Neuronal stem cell (in vitro differentiated cells): ENCODE results near the gene RPS6KC1.
"Not testable (repeated sequence)": the region's sequence is repeated elsewhere in the genome, so short reads cannot be mapped to it uniquely, and the experiment has no call there.

Source experiments
- DNase-seq: peaks from one replicate; pipeline ENCODE4 v3.0.0-alpha.2; 2013; ENCODE audit warnings: low spot score
- H2AFZ ChIP-seq: one replicate; pipeline ENCODE4 v1.6.1; 2013; ENCODE audit warnings: mild to moderate bottlenecking, low read length, inconsistent platforms
- H2AK5ac ChIP-seq: 2 replicates; pipeline ENCODE4 v1.6.1; 2013; ENCODE audit warnings: low read depth, mild to moderate bottlenecking, inconsistent platforms, low read length, moderate library complexity, mixed read lengths
- H2BK120ac ChIP-seq: 2 replicates; pipeline ENCODE4 v1.6.1; 2013; ENCODE audit warnings: low read depth, mild to moderate bottlenecking, inconsistent platforms, low read length, moderate library complexity, mixed read lengths
- H2BK12ac ChIP-seq: one replicate; pipeline ENCODE4 v1.6.1; 2013; ENCODE audit warnings: low read length, inconsistent platforms
- H2BK15ac ChIP-seq: 2 replicates; pipeline ENCODE4 v1.6.1; 2013; ENCODE audit warnings: mild to moderate bottlenecking, low read length, inconsistent platforms, mixed read lengths
- H2BK5ac ChIP-seq: one replicate; pipeline ENCODE4 v1.6.1; 2013; ENCODE audit warnings: inconsistent platforms, mild to moderate bottlenecking, low read length, moderate library complexity
- H3K14ac ChIP-seq: one replicate; pipeline ENCODE4 v1.6.1; 2013; ENCODE audit warnings: low read length, inconsistent platforms
- H3K18ac ChIP-seq: 2 replicates; pipeline ENCODE4 v1.6.1; 2013; ENCODE audit warnings: low read length, inconsistent platforms
- H3K23ac ChIP-seq: 2 replicates; pipeline ENCODE4 v1.6.1; 2013; ENCODE audit warnings: low read depth, mild to moderate bottlenecking, mixed read lengths, low read length, inconsistent platforms; ENCODE audit not compliant: poor library complexity
- H3K27ac ChIP-seq: replicated peaks from 3 replicates; pipeline ENCODE4 v1.5.1; 2013; ENCODE audit warnings: low read length, inconsistent platforms
- H3K27me3 ChIP-seq, 3 experiments: 2 replicates each; pipeline ENCODE4 v1.6.1; 2013; ENCODE audit warnings: low read length in 3 of 3, mild to moderate bottlenecking in 2 of 3, inconsistent platforms in 1 of 3, low read depth in 1 of 3, mixed read lengths in 1 of 3, moderate library complexity in 1 of 3; ENCODE audit not compliant: control insufficient read depth in 3 of 3, insufficient read depth in 3 of 3
- H3K36me3 ChIP-seq, 2 donors: replicated peaks in 1 of 2; 2 replicates each; pipeline ENCODE4 v1.6.1; 2013; ENCODE audit warnings: low read length in 2 of 2; ENCODE audit not compliant: control insufficient read depth in 2 of 2, insufficient read depth in 2 of 2
- H3K4ac ChIP-seq: 2 replicates; pipeline ENCODE4 v1.6.1; 2013; ENCODE audit warnings: inconsistent platforms, mild to moderate bottlenecking, low read length, moderate library complexity
- H3K4me1 ChIP-seq, 2 donors: 1 replicate in 1 of 2; 2 replicates in 1 of 2; pipeline ENCODE4 v1.6.1; 2013; ENCODE audit warnings: low read length in 2 of 2, low read depth in 1 of 2; ENCODE audit not compliant: control insufficient read depth in 2 of 2, insufficient read depth in 1 of 2
- H3K4me2 ChIP-seq: one replicate; pipeline ENCODE4 v1.6.1; 2013; ENCODE audit warnings: mild to moderate bottlenecking, low read length, inconsistent platforms; ENCODE audit not compliant: insufficient read depth, poor library complexity, severe bottlenecking
- H3K4me3 ChIP-seq, 2 donors: 2 replicates each; pipeline ENCODE4 v1.5.1; 2013; ENCODE audit warnings: low read length in 2 of 2, mild to moderate bottlenecking in 2 of 2, inconsistent platforms in 1 of 2, moderate library complexity in 1 of 2
- H3K79me1 ChIP-seq: one replicate; pipeline ENCODE4 v1.6.1; 2013; ENCODE audit warnings: low read depth, mild to moderate bottlenecking, inconsistent platforms, low read length, moderate library complexity
- H3K9ac ChIP-seq: one replicate; pipeline ENCODE4 v1.6.1; 2013; ENCODE audit warnings: mild to moderate bottlenecking, low read depth, low read length, inconsistent platforms; ENCODE audit not compliant: poor library complexity
- H3K9me3 ChIP-seq, 2 donors: replicated peaks in 1 of 2; 2 replicates each; pipeline versions ENCODE3 to v1.6.1; 2013; ENCODE audit warnings: low read length in 2 of 2, mild to moderate bottlenecking in 2 of 2, inconsistent platforms in 1 of 2, low read depth in 1 of 2, mixed read lengths in 1 of 2, moderate library complexity in 1 of 2; ENCODE audit not compliant: control insufficient read depth in 2 of 2, insufficient read depth in 1 of 2
- H4K8ac ChIP-seq: one replicate; pipeline ENCODE4 v1.6.1; 2013; ENCODE audit warnings: low read depth, mild to moderate bottlenecking, inconsistent platforms, low read length, moderate library complexity
- H4K91ac ChIP-seq: one replicate; pipeline ENCODE4 v1.6.1; 2013; ENCODE audit warnings: low read length, low read depth, mild to moderate bottlenecking, inconsistent platforms; ENCODE audit not compliant: poor library complexity
- WGBS, 2 donors: extraction: QIAGEN DNeasy Blood & Tissue Kit; methylation state at CpG; one replicate each; pipeline ENCODE4 v1.1.7; 2013; ENCODE audit warnings: missing lambda C conversion rate in 2 of 2, mixed read lengths in 1 of 2; ENCODE audit not compliant: insufficient read length in 2 of 2, insufficient replicate concordance in 1 of 2; ENCODE audit errors: extremely low coverage in 2 of 2; 5-methylcytosine and 5-hydroxymethylcytosine counted together

RPS6KC1 gene

GRCh38 chr1:213201380-213202155 is 150.5 kb downstream of the RPS6KC1 start:
- H3K27me3 ChIP-seq, result no peaks in the 10 kb centered on the region
- no peak for DNase-seq
- no peak overlapping the region for H3K4me3 ChIP-seq
- H3K36me3 ChIP-seq, result peaks cover 0 to 14% of the 10 kb centered on the region in 2 donors
- H3K27ac ChIP-seq, result no peak overlapping the region
- no peak overlapping the region for H3K4ac ChIP-seq
- no peak overlapping the region for H3K23ac ChIP-seq
- WGBS, 2 donors, result no CpG with 5 or more reads among the region's 1 CpG
- H2BK15ac ChIP-seq, result no peak overlapping the region
- no peak overlapping the region for H2AFZ ChIP-seq
- H3K14ac ChIP-seq, result no peak overlapping the region
- no peak overlapping the region for H4K91ac ChIP-seq
- H3K9me3 ChIP-seq, result peaks cover 0 to 12% of the 10 kb centered on the region in 2 donors
- H2AK5ac ChIP-seq, result no peak overlapping the region
- no peaks in the 10 kb centered on the region for H3K79me1 ChIP-seq
- no peak overlapping the region for H2BK5ac ChIP-seq
- no peaks in the 10 kb centered on the region for H3K4me1 ChIP-seq
- H3K4me2 ChIP-seq, result no peak overlapping the region
- no peak overlapping the region for H3K18ac ChIP-seq
- no peak overlapping the region for H3K9ac ChIP-seq
- no peak overlapping the region for H4K8ac ChIP-seq
- H2BK12ac ChIP-seq, result no peak overlapping the region
- no peak overlapping the region for H2BK120ac ChIP-seq

GRCh38 chr1:213211201-213211600 is 160.2 kb downstream of the RPS6KC1 start:
- Histone ChIP-seq H3K27ac (no peak overlapping the region), H3K4ac (no peak overlapping the region), H4K8ac (no peak overlapping the region), H3K23ac (no peak overlapping the region), H3K14ac (no peak overlapping the region), H2BK5ac (no peak overlapping the region), H3K9ac (no peak overlapping the region), H3K79me1 (no peaks in the 10 kb centered on the region), H3K4me2 (no peak overlapping the region), H4K91ac (no peak overlapping the region), H2BK12ac (no peak overlapping the region), H3K18ac (no peak overlapping the region), H3K27me3 (no peaks in the 10 kb centered on the region), H2AK5ac (no peak overlapping the region), H2BK15ac (no peak overlapping the region), H2BK120ac (no peak overlapping the region), H2AFZ (no peak overlapping the region), H3K4me1 (no peaks in the 10 kb centered on the region), H3K9me3 (peaks cover 2 to 8% of the 10 kb centered on the region in 2 donors), H3K36me3 (peaks cover 0 to 8% of the 10 kb centered on the region in 2 donors), H3K4me3 (no peak overlapping the region)
- DNase-seq, result no peak
- WGBS, 2 donors, result no CpG with 5 or more reads among the region's 2 CpGs

GRCh38 chr1:213219076-213219475 is 168.0 kb downstream of the RPS6KC1 start:
- H3K9me3 ChIP-seq, H2AK5ac ChIP-seq, H3K4me2 ChIP-seq, H2BK12ac ChIP-seq, DNase-seq, H3K27ac ChIP-seq, H3K14ac ChIP-seq, H2BK120ac ChIP-seq, H3K79me1 ChIP-seq, H3K4me1 ChIP-seq, H2AFZ ChIP-seq, H3K36me3 ChIP-seq, H3K18ac ChIP-seq, H3K23ac ChIP-seq, H4K91ac ChIP-seq, H3K4ac ChIP-seq, H2BK15ac ChIP-seq, H3K9ac ChIP-seq, H2BK5ac ChIP-seq, H4K8ac ChIP-seq, H3K27me3 ChIP-seq, H3K4me3 ChIP-seq: not testable (repeated sequence)
- no CpG with 5 or more reads among the region's 2 CpGs for WGBS, 2 donors

GRCh38 chr1:213221209-213221608 is 170.2 kb downstream of the RPS6KC1 start:
- Histone ChIP-seq H3K79me1 (no peaks in the 10 kb centered on the region), H3K4ac (no peak overlapping the region), H4K91ac (no peak overlapping the region), H2BK15ac (no peak overlapping the region), H2AFZ (no peak overlapping the region), H3K14ac (no peak overlapping the region), H3K23ac (no peak overlapping the region), H3K18ac (no peak overlapping the region), H3K4me2 (no peak overlapping the region), H3K9me3 (no peaks in the 10 kb centered on the region), H2BK5ac (no peak overlapping the region), H2BK12ac (no peak overlapping the region), H3K27ac (no peak overlapping the region), H2AK5ac (no peak overlapping the region), H3K9ac (no peak overlapping the region), H3K4me1 (no peaks in the 10 kb centered on the region), H4K8ac (no peak overlapping the region), H3K27me3 (no peaks in the 10 kb centered on the region), H3K4me3 (no peak overlapping the region), H3K36me3 (no peaks in the 10 kb centered on the region), H2BK120ac (no peak overlapping the region)
- no CpG with 5 or more reads among the region's 4 CpGs for WGBS, 2 donors
- DNase-seq, result no peak
